ENCODE data around the gene DNAJC5.

DNA sequence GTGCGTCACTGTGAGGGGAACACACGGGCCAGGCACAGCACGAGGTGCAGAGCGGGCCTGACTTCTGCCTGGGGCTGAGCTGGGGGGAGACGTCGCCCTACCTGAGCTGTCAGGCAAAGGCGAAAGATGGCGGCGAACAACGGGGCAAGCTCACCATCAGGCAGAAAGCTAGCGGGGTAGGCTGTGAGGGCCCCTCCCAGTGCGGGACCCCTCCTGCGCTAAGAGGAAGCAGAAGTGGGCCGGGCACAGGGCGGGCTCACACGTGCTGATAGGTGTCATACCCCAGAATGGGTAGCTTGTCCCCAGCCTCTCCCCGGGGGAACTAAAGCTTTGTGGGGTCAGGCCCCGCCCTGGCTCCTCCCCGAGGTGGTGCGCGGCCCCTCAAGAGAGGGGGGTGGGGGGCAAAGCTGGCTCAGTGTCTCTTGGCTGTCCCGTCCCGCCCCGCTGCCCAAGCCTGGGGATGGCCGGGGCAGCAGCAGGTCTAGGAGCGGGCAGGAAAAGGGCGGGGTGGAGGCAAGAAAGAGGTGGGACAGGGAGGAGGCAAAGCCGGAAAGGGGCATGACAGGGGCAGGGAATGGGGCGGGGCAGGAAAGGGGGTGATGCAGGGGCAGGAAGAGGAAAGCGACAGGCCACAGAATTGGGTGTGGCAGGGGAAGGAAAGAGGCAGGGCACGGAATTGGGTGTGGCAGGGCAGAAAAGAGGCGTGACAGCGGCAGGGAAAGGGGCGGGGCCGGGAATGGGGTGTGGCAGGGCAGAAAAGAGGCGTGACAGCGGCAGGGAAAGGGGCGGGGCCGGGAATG lies 46.6 kb downstream of the DNAJC5 start:
- TF ChIP-seq, protein P1, sequence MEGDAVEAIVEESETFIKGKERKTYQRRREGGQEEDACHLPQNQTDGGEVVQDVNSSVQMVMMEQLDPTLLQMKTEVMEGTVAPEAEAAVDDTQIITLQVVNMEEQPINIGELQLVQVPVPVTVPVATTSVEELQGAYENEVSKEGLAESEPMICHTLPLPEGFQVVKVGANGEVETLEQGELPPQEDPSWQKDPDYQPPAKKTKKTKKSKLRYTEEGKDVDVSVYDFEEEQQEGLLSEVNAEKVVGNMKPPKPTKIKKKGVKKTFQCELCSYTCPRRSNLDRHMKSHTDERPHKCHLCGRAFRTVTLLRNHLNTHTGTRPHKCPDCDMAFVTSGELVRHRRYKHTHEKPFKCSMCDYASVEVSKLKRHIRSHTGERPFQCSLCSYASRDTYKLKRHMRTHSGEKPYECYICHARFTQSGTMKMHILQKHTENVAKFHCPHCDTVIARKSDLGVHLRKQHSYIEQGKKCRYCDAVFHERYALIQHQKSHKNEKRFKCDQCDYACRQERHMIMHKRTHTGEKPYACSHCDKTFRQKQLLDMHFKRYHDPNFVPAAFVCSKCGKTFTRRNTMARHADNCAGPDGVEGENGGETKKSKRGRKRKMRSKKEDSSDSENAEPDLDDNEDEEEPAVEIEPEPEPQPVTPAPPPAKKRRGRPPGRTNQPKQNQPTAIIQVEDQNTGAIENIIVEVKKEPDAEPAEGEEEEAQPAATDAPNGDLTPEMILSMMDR (IDR thresholded peaks at IDR 0.05) = no peak
- no peak for TF ChIP-seq POLR2A (IDR thresholded peaks at IDR 0.05)
